Central memory CD8-positive, alpha-beta T cell (primary cell): Measurements from ENCODE around the gene CYTIP.
A peak's percentile ranks its signal among the peaks of the same experiment; 100 is the strongest.
"Not testable (repeated sequence)": the region's sequence is repeated elsewhere in the genome, so short reads cannot be mapped to it uniquely, and the experiment has no call there.

Experiments
- ATAC-seq: fragments of 150-1000 bp; cut with Tn5 transposase; replicated peaks from 2 replicates; pipeline ENCODE4 v1.10.0; 2022; ENCODE audit warnings: mild to moderate bottlenecking, moderate FRiP score, moderate number of reproducible peaks; ENCODE audit not compliant: poor library complexity, severe bottlenecking; ENCODE audit errors: extremely low read depth
- DNase-seq, 2 donors: peaks; one replicate each; pipeline ENCODE4 v3.0.0; 2021; ENCODE audit warnings: low spot score in 2 of 2
- H3K27ac Mint-ChIP-seq: one replicate; pipeline ENCODE4 v1.8.0; 2022; ENCODE audit warnings: low read depth, mild to moderate bottlenecking, moderate library complexity, mixed read lengths
- H3K27me3 Mint-ChIP-seq: one replicate; pipeline ENCODE4 v1.8.0; 2022; ENCODE audit warnings: mixed read lengths
- H3K36me3 Mint-ChIP-seq: one replicate; pipeline ENCODE4 v1.8.0; 2022; ENCODE audit warnings: mild to moderate bottlenecking, moderate library complexity, mixed read lengths; ENCODE audit not compliant: insufficient read depth
- H3K4me1 Mint-ChIP-seq: one replicate; pipeline ENCODE4 v1.8.0; 2022; ENCODE audit warnings: mixed read lengths
- H3K4me3 Mint-ChIP-seq: one replicate; pipeline ENCODE4 v1.8.0; 2022; ENCODE audit warnings: mild to moderate bottlenecking, moderate library complexity, mixed read lengths
- H3K9me3 Mint-ChIP-seq: one replicate; pipeline ENCODE4 v1.8.0; 2022; ENCODE audit warnings: mixed read lengths

The CYTIP gene

DNA sequence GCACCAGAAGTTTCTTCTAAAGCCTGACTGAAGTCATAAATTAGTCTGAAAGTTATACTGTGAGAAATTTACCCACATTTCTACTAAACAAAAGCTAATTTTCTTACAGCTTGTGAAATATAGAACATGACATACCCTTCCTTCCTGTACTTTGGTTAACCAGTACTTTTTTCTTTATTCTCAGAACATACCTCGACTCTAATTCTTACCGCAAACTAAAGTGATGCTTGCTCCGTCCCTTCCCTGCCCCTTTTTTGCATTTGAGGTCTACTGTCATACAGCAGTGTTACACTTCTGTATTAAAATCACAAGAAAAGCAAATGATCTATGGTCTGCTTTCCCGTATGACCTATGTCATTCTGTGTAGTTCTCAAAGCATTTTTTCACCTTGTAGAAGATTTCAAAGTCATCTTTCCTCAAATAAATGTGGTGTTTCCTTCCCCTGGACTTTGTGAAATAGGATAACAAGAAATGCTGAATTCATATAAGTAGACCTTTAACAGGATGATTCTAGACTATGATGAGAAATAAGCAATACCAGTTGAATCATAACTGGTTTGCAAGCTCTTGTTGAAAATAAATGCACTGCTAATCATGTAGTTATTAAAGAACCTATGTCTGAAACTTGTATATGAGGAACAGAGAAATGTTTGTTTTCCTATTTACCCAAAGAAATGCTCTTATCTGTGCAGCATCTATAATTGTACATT lies 30.4 kb downstream of the CYTIP start:
- no peaks in the 10 kb centered on the region for H3K27me3 Mint-ChIP-seq
- H3K4me1 Mint-ChIP-seq = peaks cover 74% of the 10 kb centered on the region
- no peaks in the 10 kb centered on the region for H3K9me3 Mint-ChIP-seq
- peaks cover 65% of the 10 kb centered on the region for H3K36me3 Mint-ChIP-seq
- peak in 1 of 2 donors; percentile 63 for DNase-seq
- H3K27ac Mint-ChIP-seq = peak overlapping the region; percentile 88
- peak overlapping the region; percentile 55 for H3K4me3 Mint-ChIP-seq
- ATAC-seq = peak; percentile 86

DNA sequence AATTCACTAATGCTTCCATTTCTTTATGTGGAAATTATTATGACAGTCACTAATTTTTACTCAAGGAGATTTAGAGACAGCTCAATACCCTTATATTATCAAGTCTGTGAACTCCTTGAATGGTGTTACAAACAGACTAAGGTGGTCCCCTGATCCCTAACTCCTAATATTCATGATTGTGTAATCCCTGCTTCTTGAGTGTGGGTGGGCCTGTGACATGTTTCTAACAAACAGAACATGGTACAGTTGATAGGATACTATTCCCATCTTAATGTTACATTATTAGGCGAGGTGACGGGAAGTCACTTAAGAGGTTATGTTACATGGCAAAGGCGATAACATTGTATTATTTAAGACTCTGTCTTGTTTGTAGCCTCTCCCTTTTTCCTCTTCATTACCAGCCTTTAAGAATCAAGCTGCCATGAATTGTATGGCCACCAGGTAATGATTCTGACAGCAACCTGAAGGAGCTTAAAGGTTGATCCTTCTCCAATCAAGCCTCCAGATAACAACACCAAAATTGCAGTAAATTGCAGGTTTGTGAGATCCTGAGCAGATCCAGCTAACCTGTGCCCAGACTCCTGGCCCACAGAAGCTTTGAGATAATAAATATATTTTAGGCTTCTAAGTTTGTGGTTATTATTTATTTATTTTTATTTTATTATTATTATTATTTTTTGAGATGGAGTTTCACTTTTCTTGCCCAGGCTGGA lies 32.1 kb downstream of the CYTIP start:
- Mint-ChIP-seq H3K4me1 (peaks cover 68% of the 10 kb centered on the region), H3K4me3 (peak overlapping the region; percentile 6), H3K27me3 (no peaks in the 10 kb centered on the region), H3K9me3 (no peaks in the 10 kb centered on the region), H3K36me3 (peaks cover 49% of the 10 kb centered on the region), H3K27ac (peak overlapping the region; percentile 88)
- DNase-seq = no peak
- ATAC-seq = no peak

DNA sequence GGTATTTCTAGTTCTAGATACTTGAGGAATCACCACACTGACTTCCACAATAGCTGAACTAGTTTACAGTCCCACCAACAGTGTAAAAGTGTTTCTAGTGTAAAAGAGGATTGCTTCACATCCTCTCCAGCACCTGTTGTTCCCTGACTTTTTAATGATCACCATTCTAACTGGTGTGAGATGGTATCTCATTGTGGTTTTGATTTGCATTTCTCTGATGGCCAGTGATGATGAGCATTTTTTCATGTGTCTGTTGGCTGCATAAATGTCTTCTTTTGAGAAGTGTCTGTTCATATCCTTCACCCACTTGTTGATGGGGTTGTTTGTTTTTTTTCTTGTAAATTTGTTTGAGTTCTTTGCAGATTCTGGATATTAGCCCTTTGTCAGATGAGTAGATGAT lies 38.5 kb downstream of the CYTIP start:
- ATAC-seq = not testable (repeated sequence)
- H3K36me3 Mint-ChIP-seq = peaks cover 22% of the 10 kb centered on the region

DNA sequence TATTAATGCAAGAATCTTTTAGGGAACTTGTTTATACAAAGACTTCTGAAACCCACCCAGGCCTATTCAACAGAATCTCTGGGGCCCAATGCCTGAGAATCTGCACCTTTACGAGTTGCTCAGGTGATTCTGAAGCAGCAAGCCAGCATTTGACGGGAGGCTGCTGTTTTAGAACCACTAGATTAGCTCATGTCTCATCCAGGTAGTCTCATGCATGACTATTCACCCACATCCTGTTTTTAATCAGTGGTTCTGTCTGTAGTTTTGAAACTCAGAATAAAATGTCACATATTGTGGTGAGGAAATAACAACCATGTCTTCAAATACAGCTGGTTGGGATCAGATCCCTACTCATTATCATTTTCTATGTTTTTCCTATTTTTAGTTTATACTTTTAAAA lies 39.5 kb downstream of the CYTIP start:
- peaks cover 18% of the 10 kb centered on the region for H3K9me3 Mint-ChIP-seq
- ATAC-seq (peak; percentile 97), DNase-seq (peak in 1 of 2 donors; percentile 68)
- peak overlapping the region; percentile 54 for H3K4me3 Mint-ChIP-seq
- no peaks in the 10 kb centered on the region for H3K27me3 Mint-ChIP-seq
- peaks cover 20% of the 10 kb centered on the region for H3K36me3 Mint-ChIP-seq
- H3K4me1 Mint-ChIP-seq = peaks cover 63% of the 10 kb centered on the region
- H3K27ac Mint-ChIP-seq = peak overlapping the region; percentile 99

More for the DNA sequence above, 38.5 kb downstream of the CYTIP start:
- H3K9me3 Mint-ChIP-seq = peaks cover 15% of the 10 kb centered on the region
- not testable (repeated sequence) for H3K27me3 Mint-ChIP-seq, DNase-seq
- H3K27ac Mint-ChIP-seq = peak overlapping the region; percentile 91
- H3K4me1 Mint-ChIP-seq = peaks cover 65% of the 10 kb centered on the region
- peak overlapping the region; percentile 15 for H3K4me3 Mint-ChIP-seq

DNA sequence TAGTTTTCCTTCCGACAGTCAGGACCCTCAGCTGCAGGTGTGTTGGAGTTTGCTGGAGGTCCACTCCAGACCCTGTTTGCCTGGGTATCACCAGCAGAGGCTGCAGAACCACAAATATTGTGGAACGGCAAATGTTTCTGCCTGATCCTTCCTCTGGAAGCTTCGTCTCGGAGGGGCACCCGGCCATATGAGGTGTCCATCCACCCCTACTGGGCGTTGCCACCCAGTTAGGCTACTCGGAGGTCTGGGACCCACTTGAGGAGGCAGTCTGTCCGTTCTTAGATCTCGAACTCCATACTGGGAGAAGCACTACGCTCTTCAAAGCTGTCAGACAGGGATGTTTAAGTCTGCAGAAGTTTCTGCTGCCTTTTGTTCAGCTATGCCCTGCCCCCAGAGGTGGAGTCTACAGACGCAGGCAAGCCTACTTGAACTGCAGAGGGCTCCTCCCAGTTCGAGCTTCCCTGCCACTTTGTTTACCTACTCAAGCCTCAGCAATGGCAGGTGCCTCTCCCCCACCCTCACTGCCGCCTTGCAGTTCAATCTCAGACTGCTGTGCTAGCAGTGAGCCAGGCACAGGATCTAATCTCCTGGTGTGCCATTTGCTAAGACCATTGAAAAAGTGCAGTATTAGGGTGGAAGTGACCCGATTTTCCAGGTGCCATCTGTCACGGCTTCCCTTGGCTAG lies 40.9 kb downstream of the CYTIP start:
- peaks cover 57% of the 10 kb centered on the region for H3K4me1 Mint-ChIP-seq
- peaks cover 22% of the 10 kb centered on the region for H3K36me3 Mint-ChIP-seq
- peak overlapping the region; percentile 99 for H3K27ac Mint-ChIP-seq
- H3K9me3 Mint-ChIP-seq = peaks cover 18% of the 10 kb centered on the region
- not testable (repeated sequence) for ATAC-seq, DNase-seq, H3K27me3 Mint-ChIP-seq
- H3K4me3 Mint-ChIP-seq = peak overlapping the region; percentile 54

DNA sequence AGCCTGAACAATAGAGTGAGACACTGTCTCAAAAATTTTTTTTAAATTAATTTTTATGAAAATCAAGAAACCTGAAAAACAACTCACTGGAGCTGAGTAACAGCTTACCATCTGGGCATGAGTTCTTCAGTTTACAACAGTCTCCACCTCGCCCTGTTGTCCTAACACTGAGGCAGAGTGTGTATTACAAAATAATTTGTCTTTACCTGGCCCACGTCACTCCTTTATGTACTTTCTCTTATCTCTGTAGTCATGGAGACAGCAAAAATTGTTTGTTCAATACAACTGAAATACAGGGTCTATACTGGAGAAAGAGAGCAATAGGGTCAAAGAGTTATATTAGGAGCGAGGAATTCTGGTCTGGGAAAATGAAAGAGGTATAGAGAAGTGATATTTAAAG lies 48.1 kb downstream of the CYTIP start:
- Mint-ChIP-seq H3K9me3 (peaks cover 7% of the 10 kb centered on the region), H3K27ac (no peak overlapping the region), H3K4me1 (peaks cover 9% of the 10 kb centered on the region), H3K27me3 (no peaks in the 10 kb centered on the region), H3K4me3 (no peak overlapping the region), H3K36me3 (peaks cover 3% of the 10 kb centered on the region)
- DNase-seq (no peak), ATAC-seq (peak; percentile 32)

DNA sequence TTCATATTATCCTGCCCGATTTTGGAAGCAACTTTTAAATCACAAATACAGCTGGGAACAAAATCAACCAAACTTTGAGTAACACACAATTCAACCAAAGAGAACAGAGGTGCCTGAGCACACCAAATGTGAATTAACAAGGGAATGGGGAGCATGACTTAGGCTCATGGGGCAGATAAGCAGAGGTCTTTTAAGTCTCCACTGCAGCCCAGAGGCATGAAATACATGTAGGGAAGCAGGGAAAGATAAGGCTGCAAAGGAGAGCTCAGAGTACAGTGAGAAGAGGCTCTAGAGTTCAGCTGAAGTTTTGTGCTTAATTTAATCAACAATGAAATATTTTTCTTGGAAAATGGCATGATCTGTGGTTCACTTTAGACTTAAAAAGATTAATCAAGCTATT lies 49.0 kb downstream of the CYTIP start:
- no peak for DNase-seq
- H3K4me1 Mint-ChIP-seq = no peaks in the 10 kb centered on the region
- H3K4me3 Mint-ChIP-seq = no peak overlapping the region
- H3K27me3 Mint-ChIP-seq = no peaks in the 10 kb centered on the region
- ATAC-seq = no peak
- peaks cover 6% of the 10 kb centered on the region for H3K9me3 Mint-ChIP-seq
- no peak overlapping the region for H3K27ac Mint-ChIP-seq
- H3K36me3 Mint-ChIP-seq = peaks cover 4% of the 10 kb centered on the region

DNA sequence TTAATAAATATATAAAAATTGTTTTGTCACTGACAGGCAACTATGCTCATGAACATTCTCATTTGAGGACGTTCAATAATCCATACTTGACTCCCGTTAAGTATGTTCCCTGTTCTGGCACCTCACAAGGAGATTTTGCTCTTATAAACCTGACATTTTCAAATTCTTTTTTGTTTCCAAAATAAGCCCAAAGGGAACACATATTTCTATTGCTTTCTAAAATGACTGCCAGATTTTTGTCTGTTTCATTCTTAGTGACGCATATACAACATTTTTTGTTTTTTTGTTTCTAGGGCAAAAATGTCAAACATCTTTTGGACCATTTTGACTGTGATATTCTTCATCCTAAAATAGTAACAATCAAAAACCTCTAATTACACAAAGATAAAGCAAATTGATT lies 50.5 kb downstream of the CYTIP start:
- ATAC-seq = no peak
- H3K27me3 Mint-ChIP-seq = no peaks in the 10 kb centered on the region
- DNase-seq = no peak

DNA sequence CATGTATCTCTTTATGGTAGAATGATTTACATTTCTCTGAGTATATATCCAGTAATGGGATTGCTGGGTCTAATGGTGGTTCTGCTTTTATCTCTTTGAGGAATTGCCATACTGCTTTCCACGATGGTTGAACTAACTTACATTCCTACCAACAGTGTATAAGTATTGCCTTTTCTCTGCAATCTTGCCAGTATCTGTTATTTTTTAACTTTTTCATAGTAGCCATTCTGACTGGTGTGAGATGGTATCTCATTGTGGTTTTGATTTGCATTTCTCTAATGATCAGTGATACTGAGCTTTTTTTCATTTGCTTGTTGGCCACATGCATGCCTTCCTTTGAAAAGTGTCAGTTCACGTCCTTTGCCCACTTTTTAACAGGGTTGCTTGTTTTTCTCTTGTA lies 55.1 kb downstream of the CYTIP start:
- Mint-ChIP-seq H3K4me1 (peaks cover 45% of the 10 kb centered on the region), H3K27me3 (no peaks in the 10 kb centered on the region), H3K4me3 (no peak overlapping the region), H3K27ac (peak overlapping the region; percentile 8), H3K36me3 (peaks cover 7% of the 10 kb centered on the region), H3K9me3 (peaks cover 18% of the 10 kb centered on the region)
- DNase-seq = no peak
- ATAC-seq = no peak

More for the DNA sequence above, 50.5 kb downstream of the CYTIP start:
- Mint-ChIP-seq H3K36me3 (peaks cover 6% of the 10 kb centered on the region), H3K27ac (no peak overlapping the region), H3K9me3 (peaks cover 18% of the 10 kb centered on the region), H3K4me1 (peaks cover 13% of the 10 kb centered on the region), H3K4me3 (no peak overlapping the region)

DNA sequence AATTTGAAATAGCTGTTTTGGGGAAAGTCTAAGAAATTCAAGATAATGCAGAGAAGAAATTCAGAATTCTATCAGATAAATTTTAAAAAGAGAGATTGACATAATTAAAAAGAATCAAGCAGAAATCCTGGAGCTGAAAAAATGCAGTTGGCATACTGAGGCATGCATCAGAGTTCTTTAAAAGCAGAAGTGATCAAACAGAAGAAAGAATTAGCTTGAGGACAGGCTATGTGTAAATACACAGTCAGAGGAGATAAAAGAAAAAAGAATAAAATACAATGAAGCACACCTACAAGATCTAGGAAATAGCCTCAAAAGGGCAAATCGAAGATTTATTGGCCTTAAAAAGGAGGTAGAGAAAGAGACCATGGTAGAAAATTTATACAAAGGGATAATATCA lies 57.1 kb downstream of the CYTIP start:
- H3K9me3 Mint-ChIP-seq = peaks cover 18% of the 10 kb centered on the region
- H3K4me3 Mint-ChIP-seq = no peak overlapping the region
- peaks cover 8% of the 10 kb centered on the region for H3K36me3 Mint-ChIP-seq
- DNase-seq (no peak), ATAC-seq (no peak)
- H3K4me1 Mint-ChIP-seq = peaks cover 48% of the 10 kb centered on the region
- peak overlapping the region; percentile 80 for H3K27ac Mint-ChIP-seq
- H3K27me3 Mint-ChIP-seq = no peaks in the 10 kb centered on the region

DNA sequence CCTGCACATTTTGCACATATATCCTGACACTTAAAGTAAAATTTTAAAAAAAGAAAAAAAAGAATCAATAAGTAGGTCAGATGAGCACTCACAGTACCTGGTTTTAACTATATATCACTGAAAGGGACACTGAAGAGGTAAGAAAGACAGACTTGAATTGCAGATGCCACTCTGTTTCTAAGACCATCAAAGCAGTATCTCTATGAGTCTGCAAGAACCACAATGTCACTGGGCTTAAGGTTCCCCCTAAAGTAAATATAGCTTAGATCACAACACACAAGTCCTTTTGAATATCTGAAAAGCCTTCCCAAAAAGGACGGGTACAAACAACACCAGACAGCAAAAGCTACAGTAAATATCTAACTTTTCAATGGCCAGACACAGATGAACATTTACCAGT lies 57.6 kb downstream of the CYTIP start:
- Mint-ChIP-seq H3K36me3 (peaks cover 9% of the 10 kb centered on the region), H3K27ac (peak overlapping the region; percentile 80), H3K4me1 (peaks cover 53% of the 10 kb centered on the region), H3K27me3 (no peaks in the 10 kb centered on the region), H3K9me3 (peaks cover 18% of the 10 kb centered on the region), H3K4me3 (no peak overlapping the region)
- DNase-seq (no peak), ATAC-seq (no peak)

DNA sequence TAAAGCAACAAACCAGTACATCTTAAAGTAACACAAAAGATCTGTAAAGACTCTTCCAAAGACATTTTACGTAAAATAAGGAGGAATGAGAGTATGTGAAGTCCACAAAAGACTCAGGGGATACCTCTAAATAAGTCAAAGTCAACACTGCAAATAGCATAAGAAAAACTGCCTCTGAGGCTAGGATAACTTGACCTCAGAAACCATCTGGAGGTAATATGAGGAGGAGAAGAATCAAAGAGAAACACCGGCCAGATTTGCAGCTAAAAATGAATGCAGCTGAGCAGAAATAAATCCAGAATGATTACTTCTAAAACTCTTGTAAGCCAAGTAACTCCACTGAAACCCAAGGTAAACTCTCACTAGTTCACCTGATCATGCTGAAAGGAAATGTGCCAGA lies 66.0 kb downstream of the CYTIP start:
- H3K4me3 Mint-ChIP-seq = no peak overlapping the region
- ATAC-seq = no peak
- peaks cover 20% of the 10 kb centered on the region for H3K4me1 Mint-ChIP-seq

More for the DNA sequence above, 66.0 kb downstream of the CYTIP start:
- no peaks in the 10 kb centered on the region for H3K27me3 Mint-ChIP-seq
- H3K36me3 Mint-ChIP-seq = peaks cover 5% of the 10 kb centered on the region
- H3K9me3 Mint-ChIP-seq = peaks cover 16% of the 10 kb centered on the region
- no peak for DNase-seq
- no peak overlapping the region for H3K27ac Mint-ChIP-seq
